ENCODE results near the gene CFAP298. TPM values are rescaled to one million over a fixed set of nuclear protein-coding genes. Genes with fewer than 3 reads are reported as not detected.

The CFAP298 gene
- total RNA-seq, 1 experiment from 2014 or later, result 35.5 TPM

DNA sequence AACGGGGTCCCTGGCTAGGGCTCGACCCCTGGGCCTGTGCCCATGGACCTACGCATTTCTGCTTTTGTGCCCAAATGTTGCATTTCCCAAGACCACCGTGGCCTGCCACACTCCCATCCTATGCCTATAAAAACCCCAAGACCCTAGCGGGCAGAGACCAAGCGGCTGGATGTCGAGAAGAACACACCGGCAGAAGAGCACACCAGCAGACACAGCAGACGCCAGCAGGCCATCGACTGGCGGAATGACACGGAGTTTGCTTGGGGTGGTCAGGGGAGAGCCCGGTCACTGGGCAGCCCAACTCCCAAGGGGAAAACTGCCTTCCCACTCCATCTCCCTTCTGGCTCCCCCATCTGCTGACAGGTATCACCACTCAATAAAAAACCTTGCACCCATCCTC lies 31.2 kb downstream of the CFAP298 start:
- no peaks in the 10 kb centered on the region for H4K20me1 ChIP-seq (ENCODE audit: insufficient read depth)
- no peak overlapping the region for H3K27ac ChIP-seq
- ChIA-PET CTCF (interaction anchor here (0.6 kb wide), 1 partner anchor 35 kb away, joined by 4 read pairs; no protein-coding TSS in a partner anchor), POLR2A (ENCODE audit: unreplicated experiment) (no interaction called here)
- no peak overlapping the region for H3K4me2 ChIP-seq
- no peaks in the 10 kb centered on the region for H3F3A ChIP-seq (ENCODE audit: insufficient read depth, low read depth)
- H3K79me2 ChIP-seq (ENCODE audit: low read depth), result no peaks in the 10 kb centered on the region
- intact Hi-C loops (cut with micrococcal nuclease; ENCODE audit: unreplicated experiment), result no loop called here
- no peak overlapping the region for H3K4me3 ChIP-seq
- no peaks in the 10 kb centered on the region for H3K36me3 ChIP-seq (ENCODE audit: low read depth)
- H3K27me3 ChIP-seq (ENCODE audit: insufficient read depth, low read depth), result peaks cover 31% of the 10 kb centered on the region
- TF ChIP-seq, protein P1, sequence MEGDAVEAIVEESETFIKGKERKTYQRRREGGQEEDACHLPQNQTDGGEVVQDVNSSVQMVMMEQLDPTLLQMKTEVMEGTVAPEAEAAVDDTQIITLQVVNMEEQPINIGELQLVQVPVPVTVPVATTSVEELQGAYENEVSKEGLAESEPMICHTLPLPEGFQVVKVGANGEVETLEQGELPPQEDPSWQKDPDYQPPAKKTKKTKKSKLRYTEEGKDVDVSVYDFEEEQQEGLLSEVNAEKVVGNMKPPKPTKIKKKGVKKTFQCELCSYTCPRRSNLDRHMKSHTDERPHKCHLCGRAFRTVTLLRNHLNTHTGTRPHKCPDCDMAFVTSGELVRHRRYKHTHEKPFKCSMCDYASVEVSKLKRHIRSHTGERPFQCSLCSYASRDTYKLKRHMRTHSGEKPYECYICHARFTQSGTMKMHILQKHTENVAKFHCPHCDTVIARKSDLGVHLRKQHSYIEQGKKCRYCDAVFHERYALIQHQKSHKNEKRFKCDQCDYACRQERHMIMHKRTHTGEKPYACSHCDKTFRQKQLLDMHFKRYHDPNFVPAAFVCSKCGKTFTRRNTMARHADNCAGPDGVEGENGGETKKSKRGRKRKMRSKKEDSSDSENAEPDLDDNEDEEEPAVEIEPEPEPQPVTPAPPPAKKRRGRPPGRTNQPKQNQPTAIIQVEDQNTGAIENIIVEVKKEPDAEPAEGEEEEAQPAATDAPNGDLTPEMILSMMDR (conservative IDR thresholded peaks at IDR 0.05), result no peak
- no peak for TF ChIP-seq EZH2 (IDR thresholded peaks at IDR 0.05; ENCODE audit: low read depth)
- DNase-seq, result no peak
- no TSS peak for BruUV-seq (replicated peaks)
- H3K9me2 ChIP-seq (ENCODE audit: insufficient read depth), result no peaks in the 10 kb centered on the region
- H3K9me3 ChIP-seq (ENCODE audit: insufficient read depth, low read depth), result no peaks in the 10 kb centered on the region
- H2AFZ ChIP-seq, result no peak overlapping the region
- H3K4me1 ChIP-seq (replicated peaks; ENCODE audit: insufficient read depth), result no peaks in the 10 kb centered on the region

DNA sequence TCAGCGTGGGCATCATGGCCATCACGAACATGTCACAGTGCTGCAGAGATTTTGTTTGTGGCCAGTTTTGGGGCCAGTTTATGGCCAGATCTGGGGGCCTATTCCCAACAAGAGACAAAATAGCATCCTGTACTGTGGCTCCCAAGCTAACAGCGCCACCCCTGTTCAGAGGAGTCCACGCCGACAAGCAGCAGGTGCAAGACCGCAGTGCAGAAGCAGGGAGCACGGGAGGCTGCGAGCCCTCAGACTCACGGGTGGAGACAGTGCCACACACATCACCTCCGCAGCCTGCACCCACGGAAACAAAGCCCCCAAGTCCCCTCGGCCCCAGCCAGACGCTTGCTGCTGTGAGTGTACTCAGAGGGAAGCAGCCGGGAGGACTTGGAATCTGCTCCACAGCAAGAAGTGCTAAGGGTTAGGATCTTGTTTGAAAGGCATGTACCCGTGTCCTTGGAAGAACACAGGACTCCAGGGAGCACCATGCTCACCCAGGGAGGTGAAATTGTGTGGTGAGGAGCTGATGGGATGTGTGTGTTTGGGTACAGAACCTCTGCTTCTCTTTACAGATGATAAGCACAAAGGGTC lies 34.0 kb downstream of the CFAP298 start:
- CTCF ChIA-PET, result no interaction called here
- no peaks in the 10 kb centered on the region for H3K9me2 ChIP-seq (ENCODE audit: insufficient read depth)
- TF ChIP-seq, protein P1 (conservative IDR thresholded peaks at IDR 0.05), result no peak; the same call in 1 of the 2 replicates
- TF ChIP-seq EZH2 (IDR thresholded peaks at IDR 0.05; ENCODE audit: low read depth), result no peak
- H3K9me3 ChIP-seq (ENCODE audit: insufficient read depth, low read depth), result no peaks in the 10 kb centered on the region
- POLR2A ChIA-PET (ENCODE audit: unreplicated experiment), result no interaction called here
- no peak overlapping the region for H3K27ac ChIP-seq
- H3K27me3 ChIP-seq (ENCODE audit: insufficient read depth, low read depth), result peaks cover 22% of the 10 kb centered on the region; the same call in 1 of the 2 replicates
- H2AFZ ChIP-seq, result no peak overlapping the region
- no peaks in the 10 kb centered on the region for H4K20me1 ChIP-seq (ENCODE audit: insufficient read depth)
- H3K36me3 ChIP-seq (ENCODE audit: low read depth), result no peaks in the 10 kb centered on the region
- no peak overlapping the region for H3K4me2 ChIP-seq
- no peaks in the 10 kb centered on the region for H3K79me2 ChIP-seq (ENCODE audit: low read depth)
- peak in 1 of 2 experiments; percentile 9 for DNase-seq
- intact Hi-C loops (cut with micrococcal nuclease; ENCODE audit: unreplicated experiment), result no loop called here
- no peaks in the 10 kb centered on the region for H3K4me1 ChIP-seq (replicated peaks; ENCODE audit: insufficient read depth)
- no peak overlapping the region for H3K4me3 ChIP-seq
- no peaks in the 10 kb centered on the region for H3F3A ChIP-seq (ENCODE audit: insufficient read depth, low read depth)
- no TSS peak for BruUV-seq (replicated peaks)

DNA sequence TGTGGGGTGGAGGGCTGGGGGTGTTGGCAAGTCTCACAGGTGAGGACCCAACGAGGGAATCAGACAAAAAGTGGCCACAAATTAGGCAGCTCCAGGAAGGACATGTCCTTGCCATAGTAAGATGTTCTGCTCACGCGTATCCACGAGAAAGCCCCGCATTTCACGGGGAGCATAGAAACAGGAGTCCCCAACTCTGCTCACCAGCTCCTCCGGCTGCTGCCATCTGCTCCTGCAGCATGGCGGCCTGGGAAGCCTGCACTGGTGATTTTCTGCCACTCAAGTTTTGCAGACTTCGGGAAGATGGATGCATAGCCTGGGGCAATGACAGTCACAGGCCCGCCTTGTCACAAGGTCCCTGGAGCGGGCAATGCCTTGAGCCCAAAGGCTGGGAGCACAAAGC lies 36.2 kb downstream of the CFAP298 start:
- Histone ChIP-seq H4K20me1 (ENCODE audit: insufficient read depth) (no peaks in the 10 kb centered on the region), H3K79me2 (ENCODE audit: low read depth) (no peaks in the 10 kb centered on the region), H3K4me1 (replicated peaks; ENCODE audit: insufficient read depth) (no peaks in the 10 kb centered on the region), H3K9me2 (ENCODE audit: insufficient read depth) (no peaks in the 10 kb centered on the region), H3K27ac (no peak overlapping the region), H3K4me3 (no peak overlapping the region), H3K36me3 (ENCODE audit: low read depth) (no peaks in the 10 kb centered on the region), H3F3A (ENCODE audit: insufficient read depth, low read depth) (no peaks in the 10 kb centered on the region), H3K4me2 (no peak overlapping the region), H2AFZ (no peak overlapping the region), H3K27me3 (ENCODE audit: insufficient read depth, low read depth) (peaks cover 12% of the 10 kb centered on the region; the same call in 1 of the 2 replicates), H3K9me3 (ENCODE audit: insufficient read depth, low read depth) (no peaks in the 10 kb centered on the region)
- POLR2A ChIA-PET (ENCODE audit: unreplicated experiment), result no interaction called here
- intact Hi-C loops (cut with micrococcal nuclease; ENCODE audit: unreplicated experiment), result no loop called here
- CTCF ChIA-PET, result no interaction called here
- no TSS peak for BruUV-seq (replicated peaks)
- no peak for TF ChIP-seq EZH2 (IDR thresholded peaks at IDR 0.05; ENCODE audit: low read depth)
- DNase-seq, result no peak
